A549 (cell line): Measurements from ENCODE around the gene SLC9A3. TPM values are rescaled to one million over a fixed set of nuclear protein-coding genes. Genes with fewer than 3 reads are reported as not detected.

Experiments used
- ATAC-seq, 2 experiments: fragments of 200-7000 bp in 1 of 2; fragments of >200 bp in 1 of 2; cut with Nextera tagmentation in 1 of 2; cut with Tn5 transposase in 1 of 2; 3 replicates each; pipeline versions ENCODE4 v1.8.0 to v1.9.1; 2018 to 2020; ENCODE audit warnings: mild to moderate bottlenecking in 1 of 2, moderate library complexity in 1 of 2
- CTCF ChIA-PET: fragments of 300-600 bp; sonication (Branson Sonifier 250); formaldehyde crosslinking; extraction: SDS; loops from one replicate; lab custom pipeline; 2021; ENCODE audit warnings: antibody characterized with exemption, inconsistent platforms; lab: Yijun Ruan, JAX
- POLR2A ChIA-PET: fragments of 350-600 bp; formaldehyde crosslinking; extraction: SDS; loops from one replicate; lab custom pipeline; 2021; ENCODE audit warnings: antibody characterized with exemption, inconsistent platforms; lab: Yijun Ruan, JAX
- DNase-seq, 2 experiments: peaks; one replicate each; pipeline versions ENCODE4 v3.0.0 to v3.0.0-alpha.2; 2011 to 2016; ENCODE audit warnings: low read depth in 1 of 2, low spot score in 1 of 2
- FAIRE-seq: peaks from 2 replicates; lab custom pipeline; 2011; peaks lifted over from hg19 to GRCh38; lab: Jason Lieb, UNC
- H3K27ac ChIP-seq, 2 experiments: fragments of >200 bp; sonication (Bioruptor Twin); formaldehyde crosslinking; 3 replicates each; pipeline ENCODE4 v1.5.1; 2016 to 2017
- H3K4me1 ChIP-seq: fragments of >200 bp; sonication (Bioruptor Twin); formaldehyde crosslinking; 3 replicates; pipeline ENCODE4 v1.6.1; 2016
- H3K4me2 ChIP-seq: fragments of >200 bp; sonication (Bioruptor Twin); formaldehyde crosslinking; 3 replicates; pipeline ENCODE4 v1.6.1; 2016
- H3K4me3 ChIP-seq: fragments of >200 bp; sonication (Bioruptor Twin); formaldehyde crosslinking; 3 replicates; pipeline ENCODE4 v1.5.1; 2016
- H3K9me3 ChIP-seq: fragments of >200 bp; sonication (Bioruptor Twin); formaldehyde crosslinking; 3 replicates; pipeline ENCODE4 v1.6.1; 2016
- BHLHE40 ChIP-seq: IDR thresholded peaks from 2 replicates; pipeline ENCODE4 v1.6.1; 2012; ENCODE audit warnings: low read depth, low read length, inconsistent platforms
- CBX2 ChIP-seq: fragments of 200-600 bp; sonication (generic); IDR thresholded peaks from 2 replicates; pipeline ENCODE4 v1.6.1; 2016; ENCODE audit warnings: low read depth, mild to moderate bottlenecking, borderline replicate concordance
- CEBPB ChIP-seq, 2 experiments: fragments of >200 bp in 1 of 2; sonication (Bioruptor Twin) in 1 of 2; formaldehyde crosslinking in 1 of 2; IDR thresholded peaks; 2 replicates each; pipeline ENCODE4 v1.6.1; 2012 to 2016
- CHD4 ChIP-seq: fragments of 200-600 bp; sonication (generic); IDR thresholded peaks from 2 replicates; pipeline ENCODE4 v1.6.1; 2016; ENCODE audit warnings: antibody characterized with exemption, mild to moderate bottlenecking, borderline replicate concordance
- EHF ChIP-seq: fragments of 250-450 bp; sonication (Bioruptor Pico); IDR thresholded peaks from 2 replicates; pipeline ENCODE4 v1.5.0; 2020; ENCODE audit warnings: mild to moderate bottlenecking
- ESRRA ChIP-seq: fragments of 150-350 bp; IDR thresholded peaks from 2 replicates; pipeline ENCODE4 v1.6.1; 2014; ENCODE audit warnings: mild to moderate bottlenecking, low read length, borderline replicate concordance
- FOSL2 ChIP-seq, 2 experiments: fragments of 450-650 bp in 1 of 2; fragments of >200 bp in 1 of 2; sonication (Bioruptor Twin) in 1 of 2; formaldehyde crosslinking; IDR thresholded peaks; 2 replicates each; pipeline versions ENCODE4 v1.5.0 to v1.6.1; 2016 to 2020; ENCODE audit warnings: mild to moderate bottlenecking in 1 of 2, moderate library complexity in 1 of 2
- HOXB13 ChIP-seq: fragments of 250-450 bp; sonication (Bioruptor Pico); IDR thresholded peaks from 2 replicates; pipeline ENCODE4 v1.5.0; 2020; ENCODE audit warnings: low read depth, mild to moderate bottlenecking, moderate library complexity
- HOXB5 ChIP-seq: fragments of 250-450 bp; sonication (Bioruptor Pico); IDR thresholded peaks from 2 replicates; pipeline ENCODE4 v1.5.0; 2020; ENCODE audit warnings: mild to moderate bottlenecking, moderate library complexity
- KDM1A ChIP-seq: fragments of 200-600 bp; sonication (generic); IDR thresholded peaks from 2 replicates; pipeline ENCODE4 v1.6.1; 2016; ENCODE audit warnings: low read depth, mild to moderate bottlenecking
- KDM5A ChIP-seq: fragments of 200-600 bp; sonication (generic); IDR thresholded peaks from 2 replicates; pipeline ENCODE4 v1.6.1; 2016; ENCODE audit warnings: antibody characterized with exemption, mild to moderate bottlenecking
- MAFK ChIP-seq: fragments of 450-650 bp; IDR thresholded peaks from 2 replicates; pipeline ENCODE4 v1.6.1; 2014; ENCODE audit not compliant: partially characterized antibody
- MAZ ChIP-seq: fragments of 150-350 bp; IDR thresholded peaks from 2 replicates; pipeline ENCODE4 v1.6.1; 2014; ENCODE audit warnings: antibody characterized with exemption, low read depth, low read length, borderline replicate concordance
- NFE2L2 ChIP-seq: fragments of 150-350 bp; conservative IDR thresholded peaks from 2 replicates; pipeline ENCODE4 v1.6.1; 2014; ENCODE audit warnings: low read length
- PHF8 ChIP-seq: fragments of 200-600 bp; sonication (generic); IDR thresholded peaks from 2 replicates; pipeline ENCODE4 v1.6.1; 2016; ENCODE audit warnings: low read depth, mild to moderate bottlenecking, antibody characterized with exemption, moderate library complexity, borderline replicate concordance
- TP53 ChIP-seq: fragments of 250-450 bp; sonication (Bioruptor Pico); IDR thresholded peaks from 2 replicates; pipeline ENCODE4 v1.5.0; 2021; ENCODE audit warnings: mild to moderate bottlenecking, moderate library complexity
- WGBS: methylation state at CpG from one replicate; pipeline ENCODE4 v1.1.6; 2017; ENCODE audit errors: missing lambda C conversion rate; 5-methylcytosine and 5-hydroxymethylcytosine counted together
- polyA plus RNA-seq, 4 experiments: library from polyadenylated mRNA; depleted of rRNA in 3 of 4; stranded (reverse); fragments of >200 nt; fragmentation: RNase III in 1 of 4; extraction: RNeasy Plus Mini Kit Qiagen cat#74134 plus additional on column Dnase treatment in 1 of 4; gene quantifications; 2 replicates in 3 of 4; 3 replicates in 1 of 4; pipeline ENCODE4 v1.2.3, GENCODE V29; 2011 to 2017
- TF ChIP-seq, protein P1 (sequence below): fragments of 450-650 bp; IDR thresholded peaks from 2 replicates; pipeline ENCODE4 v1.6.1; 2014; ENCODE audit warnings: antibody characterized with exemption

The SLC9A3 gene
- polyA plus RNA-seq, 2 of the 4 experiments (the other 2 are of a cell fraction): 1.3 TPM

- DNase-seq (no peak), FAIRE-seq (no peak), ATAC-seq (no peak)
- Histone ChIP-seq H3K4me1 (no peaks in the 10 kb centered on the region), H3K27ac (no peak overlapping the region), H3K4me3 (no peak overlapping the region), H3K4me2 (no peak overlapping the region), H3K9me3 (peaks cover 3% of the 10 kb centered on the region; the same call in 1 of the 3 replicates)
- no peak for TF ChIP-seq KDM1A
- no peak for TF ChIP-seq CHD4
- TF ChIP-seq MAZ: no peak
- TF ChIP-seq BHLHE40: no peak
- TF ChIP-seq HOXB13 (CRISPR knock-in tag): no peak
- TF ChIP-seq EHF: no peak
- no peak for TF ChIP-seq ESRRA
- TF ChIP-seq NFE2L2: no peak
- whole genome bisulfite sequencing: 82% methylated on average over 11 of the region's 14 CpGs
- ChIA-PET CTCF (interaction anchor here (1.3 kb wide), 1 partner anchor 100 kb away, joined by 4 read pairs; no protein-coding TSS in a partner anchor), POLR2A (no interaction called here)
Measured at GRCh38 chr5:546376-546908, 22.2 kb upstream of the SLC9A3 start.

- Histone ChIP-seq H3K4me1 (no peaks in the 10 kb centered on the region), H3K9me3 (no peaks in the 10 kb centered on the region; the same call in 2 of the 3 replicates)
- POLR2A ChIA-PET: no interaction called here
- TF ChIP-seq CEBPB (IDR thresholded peaks at IDR 0.05) (no peak), HOXB5 (CRISPR knock-in tag) (no peak), TP53 (no peak), MAZ (no peak), PHF8 (no peak), BHLHE40 (no peak), CBX2 (no peak), KDM5A (no peak)
- TF ChIP-seq, protein P1, sequence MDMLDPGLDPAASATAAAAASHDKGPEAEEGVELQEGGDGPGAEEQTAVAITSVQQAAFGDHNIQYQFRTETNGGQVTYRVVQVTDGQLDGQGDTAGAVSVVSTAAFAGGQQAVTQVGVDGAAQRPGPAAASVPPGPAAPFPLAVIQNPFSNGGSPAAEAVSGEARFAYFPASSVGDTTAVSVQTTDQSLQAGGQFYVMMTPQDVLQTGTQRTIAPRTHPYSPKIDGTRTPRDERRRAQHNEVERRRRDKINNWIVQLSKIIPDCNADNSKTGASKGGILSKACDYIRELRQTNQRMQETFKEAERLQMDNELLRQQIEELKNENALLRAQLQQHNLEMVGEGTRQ: no peak
- TF ChIP-seq, all 56 proteins: peak for 0
- Histone ChIP-seq H3K4me3 (no peak overlapping the region), H3K27ac (no peak overlapping the region), H3K4me2 (no peak overlapping the region)
- WGBS: 86% methylated on average over 7 of the region's 12 CpGs
- DNase-seq (no peak), ATAC-seq (no peak), FAIRE-seq (no peak)
- CTCF ChIA-PET: interaction anchor here (1.4 kb wide), 1 partner anchor 27 kb away, joined by 3 read pairs; no protein-coding TSS in a partner anchor
Measured at GRCh38 chr5:545641-546375, 21.6 kb upstream of the SLC9A3 start.

GRCh38 chr5:544675-545355 lies 20.6 kb upstream of the SLC9A3 start:
- FAIRE-seq (no peak), ATAC-seq (no peak), DNase-seq (peak in 1 of 2 experiments; percentile 32)
- H3K4me2 ChIP-seq: no peak overlapping the region
- no peaks in the 10 kb centered on the region for H3K9me3 ChIP-seq
- no peak overlapping the region for H3K27ac ChIP-seq
- CTCF ChIA-PET: interaction anchor here (1.4 kb wide), 1 partner anchor 28 kb away, joined by 3 read pairs; no protein-coding TSS in a partner anchor
- POLR2A ChIA-PET: no interaction called here
- no peak overlapping the region for H3K4me3 ChIP-seq
- 64% methylated on average over 7 of the region's 9 CpGs for WGBS
- TF ChIP-seq FOSL2 (IDR thresholded peaks at IDR 0.05): no peak
- no peak for TF ChIP-seq FOSL2 (CRISPR knock-in tag; IDR thresholded peaks at IDR 0.05)
- TF ChIP-seq MAFK: peak; percentile 53
- 0 out of 3 replicates have a peak, but pooled peaks cover under 1% of the 10 kb centered on the region for H3K4me1 ChIP-seq
